HUES48 (cell line): ENCODE data around the gene DCAF6.
"Not testable (repeated sequence)": the region's sequence is repeated elsewhere in the genome, so short reads cannot be mapped to it uniquely, and the experiment has no call there.

Experiments
- H3K27ac ChIP-seq: one replicate; pipeline ENCODE4 v1.7.0; 2013; ENCODE audit warnings: low read depth, low read length, inconsistent platforms
- H3K27me3 ChIP-seq: 2 replicates; pipeline ENCODE4 v1.6.1; 2013; ENCODE audit warnings: mild to moderate bottlenecking, low read length; ENCODE audit not compliant: control insufficient read depth, insufficient read depth
- H3K36me3 ChIP-seq: 2 replicates; pipeline ENCODE4 v1.6.1; 2013; ENCODE audit warnings: low read length; ENCODE audit not compliant: control insufficient read depth, insufficient read depth
- H3K4me1 ChIP-seq: 2 replicates; pipeline ENCODE4 v1.6.1; 2013; ENCODE audit warnings: mild to moderate bottlenecking, low read length; ENCODE audit not compliant: control insufficient read depth, insufficient read depth
- H3K4me3 ChIP-seq: 2 replicates; pipeline ENCODE4 v1.5.1; 2013; ENCODE audit warnings: mild to moderate bottlenecking, low read depth, low read length
- H3K9ac ChIP-seq: 2 replicates; pipeline ENCODE4 v1.6.1; 2013; ENCODE audit warnings: mild to moderate bottlenecking, low read depth, low read length, moderate library complexity
- H3K9me3 ChIP-seq: 2 replicates; pipeline ENCODE4 v1.6.1; 2013; ENCODE audit warnings: low read length; ENCODE audit not compliant: control insufficient read depth, insufficient read depth

The DCAF6 gene, protein sequence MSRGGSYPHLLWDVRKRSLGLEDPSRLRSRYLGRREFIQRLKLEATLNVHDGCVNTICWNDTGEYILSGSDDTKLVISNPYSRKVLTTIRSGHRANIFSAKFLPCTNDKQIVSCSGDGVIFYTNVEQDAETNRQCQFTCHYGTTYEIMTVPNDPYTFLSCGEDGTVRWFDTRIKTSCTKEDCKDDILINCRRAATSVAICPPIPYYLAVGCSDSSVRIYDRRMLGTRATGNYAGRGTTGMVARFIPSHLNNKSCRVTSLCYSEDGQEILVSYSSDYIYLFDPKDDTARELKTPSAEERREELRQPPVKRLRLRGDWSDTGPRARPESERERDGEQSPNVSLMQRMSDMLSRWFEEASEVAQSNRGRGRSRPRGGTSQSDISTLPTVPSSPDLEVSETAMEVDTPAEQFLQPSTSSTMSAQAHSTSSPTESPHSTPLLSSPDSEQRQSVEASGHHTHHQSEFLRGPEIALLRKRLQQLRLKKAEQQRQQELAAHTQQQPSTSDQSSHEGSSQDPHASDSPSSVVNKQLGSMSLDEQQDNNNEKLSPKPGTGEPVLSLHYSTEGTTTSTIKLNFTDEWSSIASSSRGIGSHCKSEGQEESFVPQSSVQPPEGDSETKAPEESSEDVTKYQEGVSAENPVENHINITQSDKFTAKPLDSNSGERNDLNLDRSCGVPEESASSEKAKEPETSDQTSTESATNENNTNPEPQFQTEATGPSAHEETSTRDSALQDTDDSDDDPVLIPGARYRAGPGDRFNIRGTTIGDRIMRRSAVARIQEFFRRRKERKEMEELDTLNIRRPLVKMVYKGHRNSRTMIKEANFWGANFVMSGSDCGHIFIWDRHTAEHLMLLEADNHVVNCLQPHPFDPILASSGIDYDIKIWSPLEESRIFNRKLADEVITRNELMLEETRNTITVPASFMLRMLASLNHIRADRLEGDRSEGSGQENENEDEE

DNA sequence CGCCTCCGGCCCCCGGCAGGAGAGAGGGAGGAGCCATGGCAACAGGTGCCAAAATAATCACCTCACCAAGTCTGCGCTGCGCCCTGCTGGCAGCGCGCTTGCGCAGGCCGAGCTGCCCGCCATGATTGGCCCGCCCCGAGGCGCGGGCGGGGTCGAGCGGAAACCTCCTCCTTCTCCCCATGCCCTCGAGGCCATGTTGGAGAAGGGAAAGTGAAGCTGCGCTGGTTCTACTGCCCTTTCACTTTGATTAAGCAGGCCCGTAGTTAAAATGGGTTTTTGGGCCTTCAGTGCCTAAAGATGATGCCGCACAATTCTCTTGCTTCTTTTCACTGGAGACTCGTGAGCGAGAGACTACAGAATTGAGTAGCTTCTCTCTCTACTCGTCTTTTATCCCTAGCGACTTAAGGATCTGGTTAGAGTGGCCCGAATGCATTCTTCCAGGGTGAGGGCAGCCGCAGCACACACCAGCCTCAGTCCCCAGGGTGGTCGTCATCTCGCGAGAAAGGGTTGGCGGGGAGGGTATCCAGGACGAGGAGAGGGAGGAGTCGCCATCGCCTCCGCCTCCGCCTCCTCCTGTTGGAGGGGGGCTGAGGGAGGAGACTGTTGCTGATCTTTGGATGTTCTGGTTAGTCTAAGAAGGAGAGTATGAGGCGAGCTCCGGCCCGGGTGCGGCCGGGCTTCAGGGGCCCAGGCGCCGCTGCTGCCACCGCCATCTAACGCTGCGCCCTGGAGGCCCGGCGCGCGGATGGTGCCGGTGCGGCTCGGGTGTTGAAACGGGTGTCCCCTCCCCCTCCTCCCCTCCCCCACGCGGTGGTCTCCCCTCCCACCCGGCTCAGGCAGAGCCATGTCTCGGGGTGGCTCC is at the start of gene DCAF6:
TSS of gene DCAF6 (plus strand) at position 616 of the 862 bp plus-strand sequence. CDS start at position 845, 229 bp downstream.
- Histone ChIP-seq H3K9ac (peak within 1 kb of the TSS; percentile 99), H3K4me3 (peak within 1 kb of the TSS; percentile 96), H3K36me3 (no peaks in the 10 kb centered on the region), H3K4me1 (peaks cover 23% of the 10 kb centered on the region), H3K27me3 (no peaks in the 10 kb centered on the region), H3K9me3 (no peaks in the 10 kb centered on the region), H3K27ac (peak within 1 kb of the TSS; percentile 98)

DNA sequence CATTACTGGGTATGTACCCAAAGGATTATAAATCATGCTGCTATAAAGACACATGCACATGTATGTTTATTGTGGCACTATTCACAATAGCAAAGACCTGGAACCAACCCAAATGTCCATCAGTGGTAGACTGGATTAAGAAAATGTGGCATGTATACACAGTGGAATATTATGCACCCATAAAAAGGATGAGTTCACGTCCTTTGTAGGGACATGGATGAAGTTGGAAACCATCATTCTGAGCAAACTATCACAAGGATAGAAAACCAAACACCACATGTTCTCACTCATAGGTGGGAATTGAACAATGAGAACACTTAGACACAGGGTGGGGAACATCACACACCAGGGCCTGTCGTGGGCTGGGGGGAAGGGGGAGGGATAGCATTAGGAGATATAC is 49.3 kb upstream of the DCAF6 start:
- not testable (repeated sequence) for H3K27ac ChIP-seq, H3K36me3 ChIP-seq, H3K9ac ChIP-seq, H3K4me3 ChIP-seq, H3K4me1 ChIP-seq, H3K9me3 ChIP-seq, H3K27me3 ChIP-seq

DNA sequence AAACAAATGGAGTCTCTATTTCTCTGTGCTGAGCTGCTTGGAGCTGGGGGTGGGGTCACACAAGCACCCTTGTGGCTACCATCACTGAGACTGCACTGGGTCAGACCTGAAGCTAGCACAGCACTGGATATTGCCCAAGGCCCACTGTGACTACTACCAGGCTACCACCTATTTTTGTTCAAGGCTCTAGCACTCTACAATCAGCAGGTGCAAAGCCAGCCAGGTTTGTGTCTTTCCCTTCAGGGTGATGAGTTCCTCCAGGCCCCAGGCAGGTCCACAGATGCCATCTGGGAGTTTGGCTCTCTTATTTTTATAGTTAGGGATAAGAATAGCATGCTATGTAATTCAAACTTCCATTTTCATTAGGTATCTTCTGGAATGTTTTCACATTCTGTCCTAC is 46.1 kb upstream of the DCAF6 start:
- Histone ChIP-seq H3K4me3 (no peak overlapping the region), H3K27ac (no peak overlapping the region), H3K4me1 (no peaks in the 10 kb centered on the region), H3K9me3 (no peaks in the 10 kb centered on the region), H3K27me3 (no peaks in the 10 kb centered on the region), H3K36me3 (no peaks in the 10 kb centered on the region), H3K9ac (no peak overlapping the region)

DNA sequence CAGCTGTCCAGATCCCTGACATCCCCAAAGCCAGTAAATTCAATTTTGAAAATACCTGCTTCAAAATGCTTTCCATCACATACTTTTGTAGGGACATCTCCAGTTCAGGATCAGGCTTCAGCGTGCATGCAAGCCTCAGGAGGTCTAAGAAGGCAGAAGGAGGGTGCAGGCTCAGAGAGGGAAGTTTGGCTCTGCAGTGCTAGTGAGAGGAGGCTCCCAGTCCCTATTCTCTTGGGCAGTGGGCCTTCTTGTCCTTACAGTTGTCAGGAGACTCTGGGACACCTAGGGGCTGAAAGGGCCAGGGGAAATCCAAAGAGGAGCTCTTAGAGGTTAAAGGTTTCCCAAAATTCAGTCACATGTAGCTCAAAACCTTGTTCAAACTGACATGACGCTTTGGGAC is 42.7 kb upstream of the DCAF6 start:
- Histone ChIP-seq H3K4me1 (no peaks in the 10 kb centered on the region), H3K36me3 (no peaks in the 10 kb centered on the region), H3K9me3 (no peaks in the 10 kb centered on the region), H3K27ac (no peak overlapping the region), H3K27me3 (no peaks in the 10 kb centered on the region), H3K4me3 (no peak overlapping the region), H3K9ac (no peak overlapping the region)

DNA sequence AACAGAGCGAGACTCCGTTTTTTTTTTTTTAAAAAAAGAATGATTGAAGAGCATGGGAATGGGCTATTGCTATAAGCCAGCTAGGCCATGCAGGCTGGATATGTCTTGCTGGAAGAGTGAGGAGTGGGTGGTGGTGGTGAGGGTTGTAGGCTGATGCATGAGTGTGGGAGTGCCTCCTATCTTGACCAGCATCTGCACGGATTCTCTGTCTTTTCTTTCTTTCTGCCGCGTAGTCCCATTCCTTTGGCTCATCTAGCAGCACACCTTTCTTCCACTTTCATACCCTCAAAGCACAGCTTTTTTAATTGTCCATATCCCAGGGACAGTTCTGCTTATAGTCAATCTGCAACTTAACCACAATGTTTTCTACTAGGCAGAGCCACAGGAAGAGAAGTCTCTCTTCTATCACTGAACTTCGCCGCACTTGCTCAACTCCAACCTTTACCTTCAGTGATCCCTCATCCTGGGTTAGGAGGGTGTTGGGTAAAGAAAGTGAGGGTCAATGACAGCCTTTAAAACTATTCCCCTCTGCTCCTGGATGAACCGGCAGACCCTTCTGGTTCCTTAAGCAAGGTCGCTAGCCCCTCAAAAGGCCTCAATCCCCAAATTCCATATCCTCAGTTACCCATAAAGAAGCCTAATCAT is 37.8 kb upstream of the DCAF6 start:
- H3K9ac ChIP-seq: no peak overlapping the region
- no peaks in the 10 kb centered on the region for H3K27me3 ChIP-seq
- H3K27ac ChIP-seq: no peak overlapping the region
- no peaks in the 10 kb centered on the region for H3K9me3 ChIP-seq
- H3K4me1 ChIP-seq: no peaks in the 10 kb centered on the region
- H3K4me3 ChIP-seq: no peak overlapping the region
- H3K36me3 ChIP-seq: no peaks in the 10 kb centered on the region

DNA sequence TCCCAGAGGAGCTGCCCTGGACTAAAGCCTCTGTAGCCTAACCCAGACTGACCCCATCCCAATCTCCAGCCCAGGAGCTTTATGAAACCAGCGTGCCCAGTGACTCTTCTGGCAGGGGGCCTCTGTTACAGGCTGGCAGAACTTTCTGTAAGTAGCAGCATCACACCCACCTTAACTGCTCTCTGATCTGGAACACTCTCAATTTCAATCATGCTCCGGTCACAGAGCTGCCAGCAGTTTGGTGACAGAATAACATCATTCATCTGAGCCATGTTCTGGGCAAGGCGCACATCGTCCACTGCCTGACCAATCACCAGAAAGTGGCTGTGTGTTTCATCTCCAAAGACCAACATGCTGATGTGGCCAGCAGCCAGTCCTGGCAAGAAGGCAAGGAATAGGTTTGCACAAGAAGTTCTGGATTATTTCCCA is 37.2 kb upstream of the DCAF6 start:
- H3K27me3 ChIP-seq: no peaks in the 10 kb centered on the region
- no peak overlapping the region for H3K27ac ChIP-seq
- no peak overlapping the region for H3K4me3 ChIP-seq
- H3K9me3 ChIP-seq: no peaks in the 10 kb centered on the region
- H3K36me3 ChIP-seq: no peaks in the 10 kb centered on the region
- 0 out of 2 replicates have a peak, but pooled peaks cover under 1% of the 10 kb centered on the region for H3K4me1 ChIP-seq
- H3K9ac ChIP-seq: no peak overlapping the region

DNA sequence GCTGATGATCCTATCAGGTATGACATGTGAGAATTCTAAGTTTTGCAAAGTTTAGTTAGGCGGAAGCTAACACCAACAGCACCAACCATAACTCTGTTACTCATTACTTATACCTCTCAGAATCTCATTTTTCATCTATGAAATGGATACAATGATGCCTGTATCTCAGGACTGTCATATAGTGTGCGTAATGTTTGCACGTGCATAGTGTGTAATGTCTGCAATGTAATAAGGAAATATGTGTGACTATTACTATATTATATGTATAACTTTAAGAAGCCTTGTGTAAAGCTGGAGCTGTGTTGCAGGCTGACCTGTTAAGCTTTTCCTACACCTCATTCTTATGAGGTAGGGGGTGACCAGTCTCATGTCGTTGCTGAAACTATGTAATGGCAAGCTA is 35.6 kb upstream of the DCAF6 start:
- Histone ChIP-seq H3K4me1 (peaks cover 16% of the 10 kb centered on the region), H3K9ac (no peak overlapping the region), H3K4me3 (no peak overlapping the region), H3K9me3 (no peaks in the 10 kb centered on the region), H3K36me3 (no peaks in the 10 kb centered on the region), H3K27me3 (no peaks in the 10 kb centered on the region), H3K27ac (no peak overlapping the region)

DNA sequence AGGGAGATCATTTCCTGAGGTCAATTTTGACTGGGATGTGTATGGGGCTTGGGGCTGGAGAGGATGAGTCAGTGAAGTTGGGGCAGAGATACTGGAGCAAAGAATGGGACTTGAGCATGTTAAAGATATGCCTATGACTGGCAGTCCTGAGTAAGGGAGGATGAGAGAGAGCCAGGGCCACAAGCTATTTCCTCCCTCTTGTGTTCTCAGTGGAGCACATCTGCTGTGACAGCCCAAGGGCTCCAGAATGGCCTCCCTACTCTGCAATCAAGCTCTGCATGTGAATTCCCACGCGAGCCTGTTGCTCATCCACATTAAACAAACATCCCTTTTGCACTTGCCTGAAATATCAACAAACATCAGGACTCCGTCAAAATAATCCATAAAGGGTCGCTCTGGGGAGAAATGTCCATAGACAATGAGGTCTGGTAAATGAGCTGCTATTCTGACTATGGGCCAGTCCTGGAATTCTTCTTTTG is 31.8 kb upstream of the DCAF6 start:
- H3K27me3 ChIP-seq: no peaks in the 10 kb centered on the region
- H3K9ac ChIP-seq: no peak overlapping the region
- no peak overlapping the region for H3K4me3 ChIP-seq
- no peaks in the 10 kb centered on the region for H3K36me3 ChIP-seq
- no peak overlapping the region for H3K27ac ChIP-seq
- H3K9me3 ChIP-seq: peaks cover 13% of the 10 kb centered on the region
- H3K4me1 ChIP-seq: peaks cover 16% of the 10 kb centered on the region

DNA sequence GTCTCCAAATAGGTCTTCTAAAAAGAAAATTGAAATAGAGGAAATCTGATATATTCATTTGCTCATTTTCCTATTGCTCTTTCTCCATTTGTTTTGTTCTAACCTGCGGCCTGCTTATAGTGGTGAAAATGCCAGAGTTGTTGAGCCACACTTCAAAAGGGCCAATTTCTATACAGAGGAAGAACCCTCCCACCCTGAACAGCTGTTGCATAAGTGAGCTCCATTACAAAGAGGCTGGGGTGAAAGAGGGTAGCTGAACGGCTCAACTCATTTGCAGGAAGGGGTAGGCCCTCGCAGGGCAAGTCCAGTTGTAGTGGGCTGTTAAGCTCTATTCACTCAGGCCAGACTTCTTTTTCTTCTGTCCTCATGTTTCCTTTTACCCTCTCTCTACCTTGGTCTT is 31.3 kb upstream of the DCAF6 start:
- Histone ChIP-seq H3K4me3 (no peak overlapping the region), H3K27ac (no peak overlapping the region), H3K27me3 (no peaks in the 10 kb centered on the region), H3K9ac (no peak overlapping the region), H3K36me3 (no peaks in the 10 kb centered on the region), H3K4me1 (peaks cover 16% of the 10 kb centered on the region), H3K9me3 (peaks cover 18% of the 10 kb centered on the region)

DNA sequence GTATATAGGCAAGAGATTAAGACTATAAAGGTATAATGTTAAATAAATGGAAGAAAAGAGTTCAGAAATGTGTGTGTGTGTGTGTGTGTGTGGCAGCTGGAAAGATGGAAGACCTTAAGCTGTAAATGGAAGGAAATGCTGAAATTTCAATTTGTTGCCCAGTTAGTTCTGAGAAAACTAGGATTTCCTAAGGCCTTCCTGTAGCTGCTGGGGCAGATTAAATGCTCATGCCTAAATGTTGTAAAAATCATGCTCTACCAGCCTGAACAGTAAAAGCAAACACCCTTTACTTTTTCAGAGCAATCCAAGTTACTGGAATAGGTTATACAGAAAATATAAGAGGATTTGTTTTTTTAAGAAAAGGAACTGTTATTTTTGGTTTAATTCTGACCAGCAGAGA is 30.8 kb upstream of the DCAF6 start:
- H3K27ac ChIP-seq: no peak overlapping the region

More for the DNA sequence above, 30.8 kb upstream of the DCAF6 start:
- Histone ChIP-seq H3K36me3 (no peaks in the 10 kb centered on the region), H3K9ac (no peak overlapping the region), H3K27me3 (no peaks in the 10 kb centered on the region), H3K4me1 (peaks cover 16% of the 10 kb centered on the region), H3K4me3 (no peak overlapping the region), H3K9me3 (peaks cover 22% of the 10 kb centered on the region)
